Esophagus muscularis mucosa (tissue), 4 donors: ENCODE data around the gene TMEM86A.

ENCODE experiments used
- EP300 ChIP-seq: sonication (generic); formaldehyde crosslinking; IDR thresholded peaks from one replicate; pipeline ENCODE4 v1.6.1; 2017; ENCODE audit warnings: antibody characterized with exemption
- POLR2A ChIP-seq: fragments of 450-650 bp; IDR thresholded peaks from one replicate; pipeline ENCODE4 v1.6.1; 2017; ENCODE audit warnings: antibody characterized with exemption, moderate library complexity, mild to moderate bottlenecking, low read depth
- TF ChIP-seq, protein P1 (sequence below), 3 experiments: fragments of 200-600 bp in 2 of 3; fragments of 450-650 bp in 1 of 3; sonication (generic) in 2 of 3; IDR thresholded peaks; one replicate each; pipeline ENCODE4 v1.5.1; 2017 to 2019; ENCODE audit warnings: antibody characterized with exemption in 3 of 3, mild to moderate bottlenecking in 2 of 3, moderate library complexity in 1 of 3

- TF ChIP-seq, protein P1, sequence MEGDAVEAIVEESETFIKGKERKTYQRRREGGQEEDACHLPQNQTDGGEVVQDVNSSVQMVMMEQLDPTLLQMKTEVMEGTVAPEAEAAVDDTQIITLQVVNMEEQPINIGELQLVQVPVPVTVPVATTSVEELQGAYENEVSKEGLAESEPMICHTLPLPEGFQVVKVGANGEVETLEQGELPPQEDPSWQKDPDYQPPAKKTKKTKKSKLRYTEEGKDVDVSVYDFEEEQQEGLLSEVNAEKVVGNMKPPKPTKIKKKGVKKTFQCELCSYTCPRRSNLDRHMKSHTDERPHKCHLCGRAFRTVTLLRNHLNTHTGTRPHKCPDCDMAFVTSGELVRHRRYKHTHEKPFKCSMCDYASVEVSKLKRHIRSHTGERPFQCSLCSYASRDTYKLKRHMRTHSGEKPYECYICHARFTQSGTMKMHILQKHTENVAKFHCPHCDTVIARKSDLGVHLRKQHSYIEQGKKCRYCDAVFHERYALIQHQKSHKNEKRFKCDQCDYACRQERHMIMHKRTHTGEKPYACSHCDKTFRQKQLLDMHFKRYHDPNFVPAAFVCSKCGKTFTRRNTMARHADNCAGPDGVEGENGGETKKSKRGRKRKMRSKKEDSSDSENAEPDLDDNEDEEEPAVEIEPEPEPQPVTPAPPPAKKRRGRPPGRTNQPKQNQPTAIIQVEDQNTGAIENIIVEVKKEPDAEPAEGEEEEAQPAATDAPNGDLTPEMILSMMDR (IDR thresholded peaks at IDR 0.05) = no peak
- TF ChIP-seq EP300 (no peak), POLR2A (no peak)
Measured at GRCh38 chr11:18700872-18701271, 2.3 kb downstream of the TMEM86A start.
